WTC11 (cell line): ENCODE data around the gene TSEN2. TPM values are rescaled to one million over a fixed set of nuclear protein-coding genes. Genes with fewer than 3 reads are reported as not detected.

Experiments used
- ATAC-seq: fragments of 200-7000 bp; cut with Tn5 transposase; 2 replicates; pipeline ENCODE4 v1.10.0; 2021; ENCODE audit warnings: mild to moderate bottlenecking, moderate library complexity
- CTCF ChIA-PET: fragments of 300-600 bp; sonication (Branson Sonifier 250); formaldehyde crosslinking; loops from one replicate; lab custom pipeline; 2021; ENCODE audit warnings: antibody characterized with exemption; lab: Charles Lee
- POLR2A ChIA-PET: fragments of 350-600 bp; sonication (Branson Sonifier 250); formaldehyde crosslinking; loops from one replicate; lab custom pipeline; 2021; ENCODE audit warnings: antibody characterized with exemption; lab: Charles Lee
- DNase-seq: peaks from one replicate; pipeline ENCODE4 v3.0.0; 2021; ENCODE audit warnings: low spot score
- H3K27ac Mint-ChIP-seq: 2 replicates; pipeline ENCODE4 v1.8.0; 2021; ENCODE audit warnings: mixed read lengths
- H3K27me3 Mint-ChIP-seq: 2 replicates; pipeline ENCODE4 v1.8.0; 2021; ENCODE audit warnings: low read depth, mild to moderate bottlenecking, moderate library complexity, mixed read lengths
- H3K36me3 Mint-ChIP-seq: 2 replicates; pipeline ENCODE4 v1.8.0; 2021; ENCODE audit warnings: mixed read lengths
- H3K4me1 Mint-ChIP-seq: 2 replicates; pipeline ENCODE4 v1.8.0; 2022; ENCODE audit warnings: mixed read lengths
- H3K4me3 Mint-ChIP-seq: 2 replicates; pipeline ENCODE4 v1.8.0; 2021; ENCODE audit warnings: mild to moderate bottlenecking, moderate library complexity, mixed read lengths
- H3K9me3 Mint-ChIP-seq: 2 replicates; pipeline ENCODE4 v1.8.0; 2021; ENCODE audit warnings: mixed read lengths
- AFF4 ChIP-seq: sonication (generic); formaldehyde crosslinking; IDR thresholded peaks from 2 replicates; pipeline ENCODE4 v1.8.1; 2023; ENCODE audit warnings: mild to moderate bottlenecking, missing genetic modification reagents, borderline replicate concordance
- ATF6 ChIP-seq: sonication (generic); formaldehyde crosslinking; IDR thresholded peaks from 2 replicates; pipeline ENCODE4 v1.8.1; 2023; ENCODE audit warnings: mild to moderate bottlenecking, missing genetic modification reagents
- CTCF ChIP-seq: fragments of 200-600 bp; IDR thresholded peaks from 2 replicates; pipeline ENCODE4 v1.8.0; 2022; ENCODE audit warnings: antibody characterized with exemption
- ELF4 ChIP-seq: sonication (generic); formaldehyde crosslinking; IDR thresholded peaks from 2 replicates; pipeline ENCODE4 v1.8.1; 2022; ENCODE audit warnings: low read depth, mild to moderate bottlenecking, moderate library complexity, missing genetic modification reagents
- EMX1 ChIP-seq: fragments of 250-450 bp; sonication (Bioruptor Pico); IDR thresholded peaks from 2 replicates; pipeline ENCODE4 v1.8.0; 2021; ENCODE audit warnings: mild to moderate bottlenecking
- ERG ChIP-seq: fragments of 250-450 bp; sonication (Bioruptor Pico); IDR thresholded peaks from 2 replicates; pipeline ENCODE4 v1.8.0; 2021; ENCODE audit warnings: mild to moderate bottlenecking
- FOXJ3 ChIP-seq: sonication (generic); formaldehyde crosslinking; IDR thresholded peaks from 2 replicates; pipeline ENCODE4 v1.9.0; 2021; ENCODE audit warnings: missing genetic modification reagents, mild to moderate bottlenecking, borderline replicate concordance
- IRF2 ChIP-seq: sonication (generic); formaldehyde crosslinking; IDR thresholded peaks from 2 replicates; pipeline ENCODE4 v1.8.0; 2022; ENCODE audit warnings: low read depth, missing genetic modification reagents, borderline replicate concordance
- MXD4 ChIP-seq: fragments of 250-450 bp; sonication (Bioruptor Pico); IDR thresholded peaks from 2 replicates; pipeline ENCODE4 v1.8.0; 2021; ENCODE audit warnings: mild to moderate bottlenecking, moderate library complexity, borderline replicate concordance
- NR1H2 ChIP-seq: sonication (generic); formaldehyde crosslinking; IDR thresholded peaks from 2 replicates; pipeline ENCODE4 v1.9.0; 2021; ENCODE audit warnings: mild to moderate bottlenecking, moderate library complexity, missing genetic modification reagents
- SMAD3 ChIP-seq: sonication (generic); formaldehyde crosslinking; IDR thresholded peaks from 2 replicates; pipeline ENCODE4 v1.8.0; 2022; ENCODE audit warnings: missing genetic modification reagents, mild to moderate bottlenecking, borderline replicate concordance
- SMAD4 ChIP-seq: sonication (generic); formaldehyde crosslinking; IDR thresholded peaks from 2 replicates; pipeline ENCODE4 v1.8.0; 2022; ENCODE audit warnings: mild to moderate bottlenecking, missing genetic modification reagents
- SOX15 ChIP-seq: fragments of 250-450 bp; sonication (Bioruptor Pico); IDR thresholded peaks from 2 replicates; pipeline ENCODE4 v1.9.0; 2021; ENCODE audit warnings: mild to moderate bottlenecking
- TP53 ChIP-seq: sonication (generic); formaldehyde crosslinking; IDR thresholded peaks from 2 replicates; pipeline ENCODE4 v1.8.1; 2023; ENCODE audit warnings: mild to moderate bottlenecking, missing genetic modification reagents
- ZMAT4 ChIP-seq: fragments of 250-450 bp; sonication (Bioruptor Pico); IDR thresholded peaks from 2 replicates; pipeline ENCODE4 v1.9.0; 2021; ENCODE audit warnings: mild to moderate bottlenecking
- ZNF219 ChIP-seq: sonication (generic); formaldehyde crosslinking; IDR thresholded peaks from 2 replicates; pipeline ENCODE4 v1.8.0; 2023; ENCODE audit warnings: missing genetic modification reagents, mild to moderate bottlenecking, borderline replicate concordance
- ZNF232 ChIP-seq: sonication (generic); formaldehyde crosslinking; IDR thresholded peaks from 2 replicates; pipeline ENCODE4 v1.8.0; 2022; ENCODE audit warnings: mild to moderate bottlenecking, missing genetic modification reagents
- ZNF423 ChIP-seq: fragments of 250-450 bp; sonication (Bioruptor Pico); IDR thresholded peaks from 2 replicates; pipeline ENCODE4 v2.1.2; 2022; ENCODE audit warnings: mild to moderate bottlenecking, moderate library complexity
- total RNA-seq: library from RNA; stranded (reverse); gene quantifications from 3 replicates; pipeline ENCODE4 v1.2.3, GENCODE V29; 2021

TSEN2 gene
- total RNA-seq, 1 experiment from 2014 or later: 21.1 TPM

GRCh38 chr3:12442654-12443501 is 41.4 kb upstream of the TSEN2 start:
- no peak overlapping the region for H3K27ac Mint-ChIP-seq
- no peak for TF ChIP-seq EMX1 (CRISPR knock-in tag)
- no peak for TF ChIP-seq NR1H2
- TF ChIP-seq ATF6: no peak
- TF ChIP-seq ELF4 (CRISPR knock-in tag): no peak
- no peak for TF ChIP-seq ZMAT4 (CRISPR knock-in tag)
- TF ChIP-seq IRF2 (CRISPR knock-in tag): no peak
- no peak for TF ChIP-seq ZNF219 (CRISPR knock-in tag)
- no peak for TF ChIP-seq SMAD4
- TF ChIP-seq MXD4: no peak
- no peak for TF ChIP-seq ERG (CRISPR knock-in tag)
- no peak for TF ChIP-seq ZNF232 (CRISPR knock-in tag)
- TF ChIP-seq SMAD3 (CRISPR knock-in tag): no peak
- no peak for TF ChIP-seq SOX15 (CRISPR knock-in tag)
- no peak for TF ChIP-seq TP53 (CRISPR knock-in tag)
- TF ChIP-seq ZNF423 (CRISPR knock-in tag): no peak
- no peak for TF ChIP-seq FOXJ3 (CRISPR knock-in tag)
- TF ChIP-seq CTCF: no peak
- no peak for TF ChIP-seq AFF4 (CRISPR knock-in tag)
- TF ChIP-seq, all 79 proteins: peak for 0
- ChIA-PET CTCF (no interaction called here), POLR2A (no interaction called here)
- H3K36me3 Mint-ChIP-seq: no peaks in the 10 kb centered on the region
- peaks cover 20% of the 10 kb centered on the region for H3K4me1 Mint-ChIP-seq
- no peak overlapping the region for H3K4me3 Mint-ChIP-seq
- no peaks in the 10 kb centered on the region for H3K9me3 Mint-ChIP-seq
- peaks cover 3% of the 10 kb centered on the region for H3K27me3 Mint-ChIP-seq
- DNase-seq (no peak), ATAC-seq (no peak)
